ENCODE results near the gene ERMN. TPM values are rescaled to one million over a fixed set of nuclear protein-coding genes. Genes with fewer than 3 reads are reported as not detected.
"Not testable (repeated sequence)": the region's sequence is repeated elsewhere in the genome, so short reads cannot be mapped to it uniquely, and the experiment has no call there.

Gene ERMN
- total and polyA plus RNA-seq, 5 donors from 2014 or later, result 13.0 TPM; not detected in 4

DNA sequence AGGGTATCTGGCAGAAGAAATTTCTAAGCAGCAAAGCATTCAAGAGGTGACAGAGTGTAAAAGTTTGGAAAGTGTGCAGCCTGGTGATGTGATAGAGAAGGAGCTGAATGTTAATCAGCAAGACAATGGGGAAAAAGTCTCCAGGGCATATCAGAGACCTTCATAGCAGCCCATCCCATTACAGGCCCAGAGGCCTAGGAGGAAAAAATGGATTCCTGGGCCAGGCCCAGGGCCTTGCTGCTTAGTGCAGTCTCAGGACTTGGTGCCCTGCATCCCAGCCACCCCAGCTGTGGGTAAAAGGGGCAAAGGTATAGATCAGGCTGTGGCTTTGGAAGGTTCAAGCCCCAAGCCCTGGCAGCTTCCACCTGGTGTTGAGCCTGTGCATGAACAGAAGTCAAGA is 35.9 kb upstream of the ERMN start:
- Histone ChIP-seq H3K4me3 (ENCODE audit: low read depth, low read length) (no peak overlapping the region), H3K27me3 (ENCODE audit: control insufficient read depth, insufficient read depth, low read length) (no peaks in the 10 kb centered on the region), H3K9me3 (ENCODE audit: control insufficient read depth in 2 of 2, low read length in 2 of 2) (peaks cover 0 to 15% of the 10 kb centered on the region in 2 experiments), H3K4me1 (ENCODE audit: control insufficient read depth, insufficient read depth, low read length, poor library complexity, severe bottlenecking) (peaks cover 13% of the 10 kb centered on the region), H3K27ac (ENCODE audit: insufficient read depth, low read length, poor library complexity, severe bottlenecking) (no peak overlapping the region), H3K36me3 (ENCODE audit: control insufficient read depth, insufficient read depth, low read length) (peaks cover 1% of the 10 kb centered on the region)
- peak overlapping the region in 1 of 3 donors; percentile 52 for H3K27ac Mint-ChIP-seq
- peaks cover 0 to 15% (median 11%) of the 10 kb centered on the region in 7 donors for H3K9me3 Mint-ChIP-seq
- H3K36me3 Mint-ChIP-seq, result peaks cover 11% of the 10 kb centered on the region
- H3K4me3 Mint-ChIP-seq, result peak overlapping the region in 1 of 4 donors; percentile 44
- no peaks in the 10 kb centered on the region for H3K27me3 Mint-ChIP-seq
- peaks cover 26 to 32% (median 27%) of the 10 kb centered on the region in 4 donors for H3K4me1 Mint-ChIP-seq
- ATAC-seq (ENCODE audit: low read depth in 2 of 2) (no peak), DNase-seq (no peak)

DNA sequence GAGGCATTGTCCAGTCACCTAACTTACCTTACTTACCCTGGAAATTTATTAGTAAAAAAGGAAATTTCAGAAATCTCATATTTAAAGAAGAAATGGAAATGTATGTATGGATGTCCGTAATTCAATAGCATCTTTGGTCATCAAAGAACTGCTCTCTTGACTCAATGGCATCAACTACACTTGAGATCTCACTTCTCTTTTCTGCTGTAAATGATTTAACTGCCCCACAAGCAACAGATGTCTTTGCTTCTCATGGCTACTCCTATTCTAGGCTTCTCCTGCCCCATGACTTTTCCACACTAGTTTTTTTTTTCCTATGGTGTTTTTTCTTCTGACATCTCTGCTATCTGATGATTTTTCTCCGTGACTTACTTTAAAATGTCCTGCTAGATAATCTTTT is 34.0 kb upstream of the ERMN start:
- Histone ChIP-seq H3K4me3 (ENCODE audit: low read depth, low read length) (no peak overlapping the region), H3K36me3 (ENCODE audit: control insufficient read depth, insufficient read depth, low read length) (peaks cover 1% of the 10 kb centered on the region), H3K4me1 (ENCODE audit: control insufficient read depth, insufficient read depth, low read length, poor library complexity, severe bottlenecking) (peaks cover 12% of the 10 kb centered on the region), H3K27me3 (ENCODE audit: control insufficient read depth, insufficient read depth, low read length) (no peaks in the 10 kb centered on the region), H3K9me3 (ENCODE audit: control insufficient read depth in 2 of 2, low read length in 2 of 2) (peaks cover 0 to 15% of the 10 kb centered on the region in 2 experiments), H3K27ac (ENCODE audit: insufficient read depth, low read length, poor library complexity, severe bottlenecking) (no peak overlapping the region)
- peak overlapping the region in 1 of 4 donors; percentile 40 for H3K4me3 Mint-ChIP-seq
- H3K36me3 Mint-ChIP-seq, result peaks cover 6% of the 10 kb centered on the region
- H3K27ac Mint-ChIP-seq, result no peak overlapping the region
- peaks cover 29 to 33% (median 31%) of the 10 kb centered on the region in 4 donors for H3K4me1 Mint-ChIP-seq
- peaks cover 0 to 15% (median 11%) of the 10 kb centered on the region in 7 donors for H3K9me3 Mint-ChIP-seq
- H3K27me3 Mint-ChIP-seq, result no peaks in the 10 kb centered on the region
- no peak for ATAC-seq (ENCODE audit: low read depth in 2 of 2)
- DNase-seq, result no peak

DNA sequence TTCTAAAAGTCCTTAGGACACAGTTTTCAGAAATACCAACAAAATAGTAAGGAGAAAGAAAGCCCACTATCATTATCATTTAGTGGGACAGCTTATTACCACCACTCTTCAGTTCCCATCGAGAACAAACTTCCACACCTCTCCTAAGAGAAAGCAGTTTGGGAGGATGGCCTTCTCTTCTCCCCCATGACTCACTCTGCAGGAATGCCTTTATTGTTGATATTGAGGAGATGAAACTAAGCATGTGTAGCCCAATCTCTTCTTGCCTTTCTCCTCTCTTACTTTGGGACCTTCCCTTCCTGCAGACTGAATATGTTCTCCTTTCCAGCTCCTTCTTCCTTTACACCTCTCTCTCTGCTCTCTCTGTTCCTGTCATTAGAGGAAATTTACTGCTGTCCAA is 30.0 kb upstream of the ERMN start:
- Mint-ChIP-seq H3K27ac (peak overlapping the region in 1 of 3 donors; percentile 5), H3K27me3 (no peaks in the 10 kb centered on the region), H3K4me3 (no peak overlapping the region)

DNA sequence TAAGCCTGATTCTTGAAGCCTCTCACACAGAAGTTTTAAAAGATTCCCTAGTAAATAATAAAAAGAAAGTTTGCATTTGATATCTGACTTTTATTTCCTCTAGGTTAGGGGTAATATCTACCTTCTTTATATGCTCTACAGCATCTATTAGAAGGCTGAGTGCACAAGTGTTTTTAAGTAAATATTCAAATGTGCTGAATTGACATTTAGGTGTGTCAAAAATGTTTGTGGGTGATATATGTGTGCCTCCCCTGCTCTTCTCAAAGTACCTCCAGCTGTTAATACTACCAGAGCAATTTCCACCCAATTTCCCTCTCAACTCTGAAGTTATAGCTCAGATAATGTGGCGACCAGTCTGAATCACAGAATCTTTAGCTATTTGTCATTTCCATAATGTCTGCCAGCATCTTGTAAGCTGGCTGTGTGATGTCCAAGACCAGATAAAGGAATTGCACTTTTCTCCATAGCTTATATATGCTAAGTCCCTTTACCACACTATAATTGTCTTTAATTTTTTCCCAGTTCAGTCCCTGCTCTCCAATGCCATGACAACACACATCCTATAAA is 24.4 kb upstream of the ERMN start:
- Mint-ChIP-seq H3K4me1 (peaks cover 9 to 46% (median 29%) of the 10 kb centered on the region in 4 donors), H3K9me3 (peaks cover 0 to 5% (median 2%) of the 10 kb centered on the region in 7 donors), H3K27ac (peak overlapping the region in 1 of 3 donors; percentile 65), H3K4me3 (no peak overlapping the region), H3K27me3 (no peaks in the 10 kb centered on the region), H3K36me3 (peaks cover 8% of the 10 kb centered on the region)
- H3K4me3 ChIP-seq (ENCODE audit: low read depth, low read length), result no peak overlapping the region
- H3K4me1 ChIP-seq (ENCODE audit: control insufficient read depth, insufficient read depth, low read length, poor library complexity, severe bottlenecking), result no peaks in the 10 kb centered on the region
- H3K36me3 ChIP-seq (ENCODE audit: control insufficient read depth, insufficient read depth, low read length), result no peaks in the 10 kb centered on the region
- ATAC-seq (ENCODE audit: low read depth in 2 of 2) (no peak), DNase-seq (no peak)
- no peak overlapping the region for H3K27ac ChIP-seq (ENCODE audit: insufficient read depth, low read length, poor library complexity, severe bottlenecking)
- H3K9me3 ChIP-seq (ENCODE audit: control insufficient read depth in 2 of 2, low read length in 2 of 2), result no peaks in the 10 kb centered on the region
- no peaks in the 10 kb centered on the region for H3K27me3 ChIP-seq (ENCODE audit: control insufficient read depth, insufficient read depth, low read length)

More for the DNA sequence above, 30.0 kb upstream of the ERMN start:
- Histone ChIP-seq H3K36me3 (ENCODE audit: control insufficient read depth, insufficient read depth, low read length) (no peaks in the 10 kb centered on the region), H3K4me3 (ENCODE audit: low read depth, low read length) (no peak overlapping the region), H3K4me1 (ENCODE audit: control insufficient read depth, insufficient read depth, low read length, poor library complexity, severe bottlenecking) (no peaks in the 10 kb centered on the region), H3K27me3 (ENCODE audit: control insufficient read depth, insufficient read depth, low read length) (no peaks in the 10 kb centered on the region), H3K9me3 (ENCODE audit: control insufficient read depth in 2 of 2, low read length in 2 of 2) (no peaks in the 10 kb centered on the region), H3K27ac (ENCODE audit: insufficient read depth, low read length, poor library complexity, severe bottlenecking) (no peak overlapping the region)
- Mint-ChIP-seq H3K4me1 (peaks cover 6 to 31% (median 23%) of the 10 kb centered on the region in 4 donors), H3K36me3 (peaks cover 5% of the 10 kb centered on the region), H3K9me3 (peaks cover 0 to 5% (median 0%) of the 10 kb centered on the region in 7 donors)
- DNase-seq, result no peak
- no peak for ATAC-seq (ENCODE audit: low read depth in 2 of 2)

DNA sequence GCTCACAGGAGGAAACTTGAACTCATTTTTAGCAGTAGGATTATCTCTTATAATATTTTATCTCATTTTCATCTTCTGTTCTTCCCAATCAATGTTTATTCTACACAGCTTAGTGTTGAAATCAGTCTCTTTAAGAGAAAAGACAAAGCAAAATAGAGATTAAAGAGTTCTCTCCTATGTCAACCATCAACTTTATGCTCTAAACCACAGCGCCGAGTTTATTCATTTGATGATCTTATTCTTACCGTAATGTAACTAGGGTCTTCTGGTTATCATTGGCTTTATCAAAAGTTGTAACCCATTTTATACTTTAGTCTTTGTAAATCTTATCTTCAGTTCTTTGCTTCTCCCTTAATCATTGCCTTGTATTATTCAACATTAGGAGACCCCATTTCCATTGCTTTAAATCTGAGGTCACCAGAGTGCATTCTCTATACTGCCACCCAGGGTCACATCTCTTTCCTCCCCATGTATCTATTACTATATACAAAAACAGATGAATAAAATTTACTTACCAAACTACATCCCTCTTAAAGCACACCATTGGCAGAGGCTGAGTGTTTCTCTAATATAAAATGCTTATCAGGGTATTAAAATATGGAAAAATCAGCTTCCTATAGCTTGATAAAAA is 22.8 kb upstream of the ERMN start:
- Histone ChIP-seq H3K4me3 (ENCODE audit: low read depth, low read length) (no peak overlapping the region), H3K27me3 (ENCODE audit: control insufficient read depth, insufficient read depth, low read length) (no peaks in the 10 kb centered on the region), H3K9me3 (ENCODE audit: control insufficient read depth in 2 of 2, low read length in 2 of 2) (peaks cover 3 to 7% of the 10 kb centered on the region in 2 experiments), H3K27ac (ENCODE audit: insufficient read depth, low read length, poor library complexity, severe bottlenecking) (no peak overlapping the region), H3K4me1 (ENCODE audit: control insufficient read depth, insufficient read depth, low read length, poor library complexity, severe bottlenecking) (no peaks in the 10 kb centered on the region), H3K36me3 (ENCODE audit: control insufficient read depth, insufficient read depth, low read length) (peaks cover 2% of the 10 kb centered on the region)
- Mint-ChIP-seq H3K27me3 (no peaks in the 10 kb centered on the region), H3K9me3 (peaks cover 0 to 20% (median 5%) of the 10 kb centered on the region in 7 donors), H3K4me3 (peak overlapping the region in 1 of 4 donors; percentile 0), H3K36me3 (peaks cover 19% of the 10 kb centered on the region), H3K4me1 (peaks cover 9 to 46% (median 27%) of the 10 kb centered on the region in 4 donors), H3K27ac (peak overlapping the region in 2 of 3 donors; percentile 9 to 26)
- DNase-seq, result no peak
- ATAC-seq (ENCODE audit: low read depth in 2 of 2), result no peak

DNA sequence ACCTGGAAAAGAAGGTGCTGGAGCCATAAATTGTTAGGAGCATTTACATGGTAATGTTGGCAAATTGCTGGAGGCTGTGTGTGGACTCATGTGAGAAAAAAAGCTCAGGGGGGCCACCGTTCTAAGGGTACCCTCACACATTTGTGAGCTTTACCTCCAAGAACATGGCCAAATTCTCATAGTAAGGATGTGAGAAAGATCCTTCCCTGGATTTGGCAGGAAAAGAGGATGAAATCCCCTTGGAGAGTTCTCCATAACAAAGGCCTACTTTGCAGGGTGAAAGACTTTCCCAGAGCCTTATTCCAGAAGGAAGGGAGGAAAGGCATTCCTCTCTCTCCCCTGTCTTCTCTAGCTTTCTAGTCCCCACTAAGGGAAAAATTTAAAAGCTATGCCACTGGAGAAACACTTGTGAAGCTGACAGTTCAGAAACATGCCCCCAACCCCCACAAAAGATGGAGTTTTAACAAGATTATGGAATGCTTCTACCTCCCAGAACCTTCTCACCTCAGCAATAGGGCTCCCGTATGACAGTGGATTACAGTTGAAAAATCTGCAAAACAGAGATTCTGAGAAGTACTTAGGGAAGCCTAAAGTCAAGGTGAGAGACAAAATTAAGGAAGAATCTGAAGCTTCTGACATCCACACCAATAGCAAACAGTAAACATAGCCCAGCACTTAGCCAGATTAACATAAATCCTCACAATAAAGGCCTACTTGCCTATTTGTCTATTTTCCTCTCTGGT is 20.2 kb upstream of the ERMN start:
- Histone ChIP-seq H3K27ac (ENCODE audit: insufficient read depth, low read length, poor library complexity, severe bottlenecking) (no peak overlapping the region), H3K4me3 (ENCODE audit: low read depth, low read length) (no peak overlapping the region), H3K27me3 (ENCODE audit: control insufficient read depth, insufficient read depth, low read length) (no peaks in the 10 kb centered on the region), H3K4me1 (ENCODE audit: control insufficient read depth, insufficient read depth, low read length, poor library complexity, severe bottlenecking) (no peaks in the 10 kb centered on the region), H3K36me3 (ENCODE audit: control insufficient read depth, insufficient read depth, low read length) (peaks cover 2% of the 10 kb centered on the region), H3K9me3 (ENCODE audit: control insufficient read depth in 2 of 2, low read length in 2 of 2) (peaks cover 7 to 8% of the 10 kb centered on the region in 2 experiments)
- no peaks in the 10 kb centered on the region for H3K27me3 Mint-ChIP-seq
- ATAC-seq (ENCODE audit: low read depth in 2 of 2), result no peak
- H3K4me3 Mint-ChIP-seq, result no peak overlapping the region
- H3K9me3 Mint-ChIP-seq, result peaks cover 4 to 39% (median 16%) of the 10 kb centered on the region in 7 donors
- peak overlapping the region in 1 of 3 donors; percentile 39 for H3K27ac Mint-ChIP-seq
- no peak for DNase-seq
- peaks cover 44% of the 10 kb centered on the region for H3K36me3 Mint-ChIP-seq
- peaks cover 9 to 36% (median 20%) of the 10 kb centered on the region in 4 donors for H3K4me1 Mint-ChIP-seq

DNA sequence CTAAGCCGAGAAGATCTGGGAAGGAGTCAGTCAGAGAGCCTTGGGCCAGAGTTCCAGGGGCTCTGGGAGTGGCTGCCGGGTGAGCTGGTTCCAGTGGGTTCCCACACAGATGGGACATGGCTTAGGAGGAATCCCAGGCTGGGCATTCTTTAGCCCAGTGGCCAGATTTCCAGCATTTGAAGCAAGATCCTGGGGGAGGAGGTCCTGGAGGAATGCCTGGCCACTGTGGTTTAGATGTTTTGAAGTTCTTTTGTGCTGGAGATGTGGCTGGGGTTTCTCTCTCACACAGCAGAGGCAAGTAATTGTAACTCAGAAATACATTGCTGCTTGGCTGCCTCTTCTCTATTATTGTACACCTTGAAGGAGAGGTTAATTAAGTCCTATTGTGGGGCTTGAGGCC is 15.8 kb upstream of the ERMN start:
- H3K4me3 Mint-ChIP-seq; H3K27me3 ChIP-seq (ENCODE audit: control insufficient read depth, insufficient read depth, low read length); H3K4me3 ChIP-seq (ENCODE audit: low read depth, low read length); DNase-seq; H3K9me3 ChIP-seq (ENCODE audit: control insufficient read depth in 2 of 2, low read length in 2 of 2); H3K27ac ChIP-seq (ENCODE audit: insufficient read depth, low read length, poor library complexity, severe bottlenecking); H3K36me3 ChIP-seq (ENCODE audit: control insufficient read depth, insufficient read depth, low read length); ATAC-seq (ENCODE audit: low read depth in 2 of 2); H3K4me1 ChIP-seq (ENCODE audit: control insufficient read depth, insufficient read depth, low read length, poor library complexity, severe bottlenecking); H3K27me3 Mint-ChIP-seq: not testable (repeated sequence)
- Mint-ChIP-seq H3K9me3 (peaks cover 4 to 39% (median 14%) of the 10 kb centered on the region in 7 donors), H3K27ac (peak overlapping the region in 1 of 3 donors; percentile 21), H3K36me3 (peaks cover 45% of the 10 kb centered on the region), H3K4me1 (peaks cover 5 to 36% (median 13%) of the 10 kb centered on the region in 4 donors)
